ENCODE measurements around the gene MMRN2. TPM values are rescaled to one million over a fixed set of nuclear protein-coding genes. Genes with fewer than 3 reads are reported as not detected.
A peak's percentile ranks its signal among the peaks of the same experiment; 100 is the strongest.
"Not testable (repeated sequence)": the region's sequence is repeated elsewhere in the genome, so short reads cannot be mapped to it uniquely, and the experiment has no call there.

MMRN2 gene
- total RNA-seq, 2 experiments from 2014 or later = not detected

GRCh38 chr10:86951184-86951761 lies 6.1 kb downstream of the MMRN2 start:
- POLR2A ChIA-PET = interaction anchor here (1.2 kb wide), 1 partner anchor 9 kb away, joined by 3 read pairs; no protein-coding TSS in a partner anchor
- H3K9me3 Mint-ChIP-seq = peaks cover 16% of the 10 kb centered on the region
- peak overlapping the region; percentile 92 for H3K27ac Mint-ChIP-seq
- peaks cover 5% of the 10 kb centered on the region for H3K27me3 Mint-ChIP-seq
- no peak overlapping the region for H3K4me3 Mint-ChIP-seq
- peaks cover 7% of the 10 kb centered on the region for H3K36me3 Mint-ChIP-seq (ENCODE audit: low read depth)
- CTCF ChIA-PET = interaction anchor here (0.7 to 2.0 kb wide), 3 partner anchors 9 to 15 kb away, joined by 3 to 6 read pairs (median 3); no protein-coding TSS in a partner anchor
- no peak for DNase-seq
- peaks cover 25% of the 10 kb centered on the region for H3K4me1 Mint-ChIP-seq

- peaks cover 5% of the 10 kb centered on the region for H3K27me3 Mint-ChIP-seq
- H3K27ac Mint-ChIP-seq = peak overlapping the region; percentile 92
- H3K4me1 Mint-ChIP-seq = peaks cover 25% of the 10 kb centered on the region
- CTCF ChIA-PET = interaction anchor here (0.6 to 2.0 kb wide), 4 partner anchors 10 to 199 kb away, joined by 3 to 6 read pairs (median 4); no protein-coding TSS in a partner anchor
- POLR2A ChIA-PET = interaction anchor here (0.8 to 0.9 kb wide), 2 partner anchors 20 to 145 kb away, joined by 3 to 5 read pairs; partner anchors contain the start of gene SHLD2
- peaks cover 16% of the 10 kb centered on the region for H3K9me3 Mint-ChIP-seq
- DNase-seq = no peak
- no peak overlapping the region for H3K4me3 Mint-ChIP-seq
- H3K36me3 Mint-ChIP-seq (ENCODE audit: low read depth) = peaks cover 7% of the 10 kb centered on the region
Observed at GRCh38 chr10:86950349-86950748, 7.1 kb downstream of the MMRN2 start.

GRCh38 chr10:86947806-86948205 lies 9.6 kb downstream of the MMRN2 start:
- peaks cover 14% of the 10 kb centered on the region for H3K9me3 Mint-ChIP-seq
- CTCF ChIA-PET = interaction anchor here (1.5 kb wide), 1 partner anchor 8 kb away, joined by 8 read pairs; no protein-coding TSS in a partner anchor
- H3K36me3 Mint-ChIP-seq (ENCODE audit: low read depth); H3K4me3 Mint-ChIP-seq; POLR2A ChIA-PET; H3K27ac Mint-ChIP-seq; DNase-seq; H3K27me3 Mint-ChIP-seq: not testable (repeated sequence)
- peaks cover 32% of the 10 kb centered on the region for H3K4me1 Mint-ChIP-seq

- H3K9me3 Mint-ChIP-seq = peaks cover 3% of the 10 kb centered on the region
- H3K27me3 Mint-ChIP-seq = peaks cover 5% of the 10 kb centered on the region
- ChIA-PET CTCF (interaction anchor here (0.8 kb wide), 1 partner anchor 20 kb away, joined by 3 read pairs; no protein-coding TSS in a partner anchor), POLR2A (interaction anchor here (1.2 to 1.9 kb wide), 2 partner anchors 20 to 22 kb away, joined by 3 to 5 read pairs; partner anchors contain the start of gene ADIRF)
- peaks cover 32% of the 10 kb centered on the region for H3K4me1 Mint-ChIP-seq
- H3K4me3 Mint-ChIP-seq = no peak overlapping the region
- no peak for DNase-seq
- H3K36me3 Mint-ChIP-seq (ENCODE audit: low read depth) = peaks cover 5% of the 10 kb centered on the region
- H3K27ac Mint-ChIP-seq = no peak overlapping the region
Observed at GRCh38 chr10:86946213-86947155, 10.9 kb downstream of the MMRN2 start.

GRCh38 chr10:86945361-86946212 lies 11.8 kb downstream of the MMRN2 start:
- Mint-ChIP-seq H3K4me3 (no peak overlapping the region), H3K27ac (no peak overlapping the region), H3K9me3 (peaks cover 2% of the 10 kb centered on the region), H3K4me1 (peaks cover 27% of the 10 kb centered on the region), H3K27me3 (peaks cover 5% of the 10 kb centered on the region), H3K36me3 (ENCODE audit: low read depth) (peaks cover 4% of the 10 kb centered on the region)
- ChIA-PET CTCF (interaction anchor here (0.8 kb wide), 1 partner anchor 21 kb away, joined by 3 read pairs; no protein-coding TSS in a partner anchor), POLR2A (interaction anchor here (1.2 to 1.9 kb wide), 2 partner anchors 21 to 23 kb away, joined by 3 to 5 read pairs; partner anchors contain the start of gene ADIRF)
- no peak for DNase-seq

- ChIA-PET CTCF (no interaction called here), POLR2A (interaction anchor here (1.2 to 1.9 kb wide), 2 partner anchors 22 to 151 kb away, joined by 3 to 5 read pairs; no protein-coding TSS in a partner anchor)
- Mint-ChIP-seq H3K9me3 (no peaks in the 10 kb centered on the region), H3K27me3 (peaks cover 5% of the 10 kb centered on the region), H3K4me3 (no peak overlapping the region), H3K4me1 (peaks cover 28% of the 10 kb centered on the region), H3K36me3 (ENCODE audit: low read depth) (no peaks in the 10 kb centered on the region), H3K27ac (no peak overlapping the region)
- peak; percentile 14 for DNase-seq
Observed at GRCh38 chr10:86944907-86945306, 12.5 kb downstream of the MMRN2 start.

GRCh38 chr10:86944471-86944870 lies 12.9 kb downstream of the MMRN2 start:
- Mint-ChIP-seq H3K27me3 (peaks cover 5% of the 10 kb centered on the region), H3K36me3 (ENCODE audit: low read depth) (no peaks in the 10 kb centered on the region), H3K4me1 (peaks cover 31% of the 10 kb centered on the region), H3K27ac (no peak overlapping the region), H3K4me3 (no peak overlapping the region), H3K9me3 (no peaks in the 10 kb centered on the region)
- DNase-seq = peak; percentile 15
- ChIA-PET CTCF (no interaction called here), POLR2A (interaction anchor here (1.2 to 1.9 kb wide), 2 partner anchors 22 to 152 kb away, joined by 3 to 5 read pairs; no protein-coding TSS in a partner anchor)

GRCh38 chr10:86944031-86944419 lies 13.4 kb downstream of the MMRN2 start:
- Mint-ChIP-seq H3K27me3 (peaks cover 5% of the 10 kb centered on the region), H3K27ac (no peak overlapping the region), H3K4me1 (peaks cover 30% of the 10 kb centered on the region), H3K4me3 (no peak overlapping the region), H3K9me3 (no peaks in the 10 kb centered on the region), H3K36me3 (ENCODE audit: low read depth) (no peaks in the 10 kb centered on the region)
- CTCF ChIA-PET = interaction anchor here (0.6 to 0.9 kb wide), 2 partner anchors 10 to 17 kb away, joined by 3 to 5 read pairs; no protein-coding TSS in a partner anchor
- no peak for DNase-seq
- POLR2A ChIA-PET = interaction anchor here (1.2 kb wide), 1 partner anchor 152 kb away, joined by 3 read pairs; no protein-coding TSS in a partner anchor

GRCh38 chr10:86943316-86944030 lies 13.9 kb downstream of the MMRN2 start:
- peaks cover 27% of the 10 kb centered on the region for H3K4me1 Mint-ChIP-seq
- no peak overlapping the region for H3K4me3 Mint-ChIP-seq
- ChIA-PET POLR2A (interaction anchor here (1.2 kb wide), 1 partner anchor 153 kb away, joined by 3 read pairs; no protein-coding TSS in a partner anchor), CTCF (interaction anchor here (0.6 to 1.1 kb wide), 3 partner anchors 11 to 17 kb away, joined by 3 to 5 read pairs (median 3); no protein-coding TSS in a partner anchor)
- H3K27me3 Mint-ChIP-seq = peaks cover 5% of the 10 kb centered on the region
- DNase-seq = no peak
- H3K36me3 Mint-ChIP-seq (ENCODE audit: low read depth) = no peaks in the 10 kb centered on the region
- no peak overlapping the region for H3K27ac Mint-ChIP-seq
- no peaks in the 10 kb centered on the region for H3K9me3 Mint-ChIP-seq

GRCh38 chr10:86942441-86943315 lies 14.7 kb downstream of the MMRN2 start:
- Mint-ChIP-seq H3K9me3 (no peaks in the 10 kb centered on the region), H3K36me3 (ENCODE audit: low read depth) (no peaks in the 10 kb centered on the region), H3K27ac (no peak overlapping the region), H3K4me3 (no peak overlapping the region), H3K27me3 (peaks cover 5% of the 10 kb centered on the region), H3K4me1 (peaks cover 24% of the 10 kb centered on the region)
- ChIA-PET POLR2A (interaction anchor here (1.1 kb wide), 1 partner anchor 13 kb away, joined by 3 read pairs; no protein-coding TSS in a partner anchor), CTCF (interaction anchor here (1.1 kb wide), 2 partner anchors 16 to 24 kb away, joined by 3 to 4 read pairs; no protein-coding TSS in a partner anchor)
- DNase-seq = no peak
